GM12875 (cell line): ENCODE measurements around the gene SLC38A5.
"Not testable (repeated sequence)": the region's sequence is repeated elsewhere in the genome, so short reads cannot be mapped to it uniquely, and the experiment has no call there.

Experiments
- H3K4me3 ChIP-seq: one replicate; pipeline ENCODE4 v1.5.1; 2011; ENCODE audit warnings: low read depth, low read length, control low read depth
- TF ChIP-seq, protein P1 (sequence below): IDR thresholded peaks from 2 replicates; pipeline ENCODE4 v1.5.1; 2011; ENCODE audit warnings: low read depth, mild to moderate bottlenecking, control low read depth, inconsistent platforms, low read length, moderate library complexity, borderline replicate concordance; ENCODE audit not compliant: insufficient read depth

Gene SLC38A5

DNA sequence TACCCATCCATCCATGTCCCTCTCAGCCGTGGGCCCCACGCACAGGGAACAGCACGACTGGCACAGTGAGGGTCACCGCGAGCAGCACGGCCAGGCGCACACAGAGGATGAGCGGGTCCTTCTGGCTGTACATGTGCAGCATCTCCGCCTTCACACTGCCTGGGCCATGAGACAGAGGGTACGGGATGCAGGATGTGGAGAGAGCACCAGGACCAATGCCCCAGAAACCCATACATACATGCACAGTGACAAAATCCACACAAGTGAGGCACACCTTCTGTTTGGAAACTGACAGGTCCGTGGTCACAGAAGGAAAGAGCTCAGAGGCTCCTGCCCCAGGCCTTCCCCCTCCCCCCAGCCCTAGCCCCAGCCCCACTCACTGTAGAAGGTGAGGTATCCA lies 9.5 kb downstream of the SLC38A5 start:
- TF ChIP-seq, protein P1, sequence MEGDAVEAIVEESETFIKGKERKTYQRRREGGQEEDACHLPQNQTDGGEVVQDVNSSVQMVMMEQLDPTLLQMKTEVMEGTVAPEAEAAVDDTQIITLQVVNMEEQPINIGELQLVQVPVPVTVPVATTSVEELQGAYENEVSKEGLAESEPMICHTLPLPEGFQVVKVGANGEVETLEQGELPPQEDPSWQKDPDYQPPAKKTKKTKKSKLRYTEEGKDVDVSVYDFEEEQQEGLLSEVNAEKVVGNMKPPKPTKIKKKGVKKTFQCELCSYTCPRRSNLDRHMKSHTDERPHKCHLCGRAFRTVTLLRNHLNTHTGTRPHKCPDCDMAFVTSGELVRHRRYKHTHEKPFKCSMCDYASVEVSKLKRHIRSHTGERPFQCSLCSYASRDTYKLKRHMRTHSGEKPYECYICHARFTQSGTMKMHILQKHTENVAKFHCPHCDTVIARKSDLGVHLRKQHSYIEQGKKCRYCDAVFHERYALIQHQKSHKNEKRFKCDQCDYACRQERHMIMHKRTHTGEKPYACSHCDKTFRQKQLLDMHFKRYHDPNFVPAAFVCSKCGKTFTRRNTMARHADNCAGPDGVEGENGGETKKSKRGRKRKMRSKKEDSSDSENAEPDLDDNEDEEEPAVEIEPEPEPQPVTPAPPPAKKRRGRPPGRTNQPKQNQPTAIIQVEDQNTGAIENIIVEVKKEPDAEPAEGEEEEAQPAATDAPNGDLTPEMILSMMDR: no peak

DNA sequence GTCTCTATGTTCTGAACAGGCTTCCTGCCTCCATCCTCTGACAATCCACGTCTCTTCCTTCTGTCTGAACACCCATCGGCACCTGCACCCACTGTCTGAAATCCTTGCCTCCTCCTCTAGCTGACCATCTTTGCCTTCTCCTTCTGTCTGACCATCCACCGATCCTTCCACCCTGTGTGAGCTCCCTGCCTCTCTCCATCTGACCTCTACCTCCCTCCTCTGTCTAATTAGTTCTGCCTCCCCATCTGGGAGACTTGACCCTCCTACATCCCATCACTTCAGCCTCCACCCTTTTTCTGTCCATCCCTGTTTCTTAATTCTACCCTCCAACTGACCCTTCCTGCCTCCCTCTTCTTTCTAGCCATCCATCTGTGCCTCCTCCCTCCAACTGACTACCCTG lies 10.0 kb downstream of the SLC38A5 start:
- TF ChIP-seq, protein P1: no peak
- no peak overlapping the region for H3K4me3 ChIP-seq

More for the DNA sequence above, 9.5 kb downstream of the SLC38A5 start:
- no peak overlapping the region for H3K4me3 ChIP-seq

DNA sequence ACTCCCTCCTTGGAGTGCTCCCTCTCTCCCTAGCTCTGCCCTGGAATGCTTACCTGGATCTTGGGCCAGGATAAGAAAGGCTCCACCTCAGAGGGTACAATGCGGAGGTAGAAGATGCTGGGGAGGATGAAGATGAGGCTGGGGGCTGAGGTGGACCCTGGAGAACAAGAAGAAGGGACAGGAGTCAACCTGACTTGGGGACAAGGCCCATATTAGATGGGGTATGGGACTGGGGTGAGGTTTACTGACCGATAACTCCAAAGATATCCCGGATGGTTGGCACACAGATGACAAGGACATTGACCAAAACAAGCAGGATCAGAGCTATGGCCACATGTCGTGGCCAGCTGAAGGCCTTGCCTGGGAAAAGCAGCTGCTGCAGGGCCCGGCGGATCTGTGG lies 10.6 kb downstream of the SLC38A5 start:
- TF ChIP-seq, protein P1: no peak
- no peak overlapping the region for H3K4me3 ChIP-seq

DNA sequence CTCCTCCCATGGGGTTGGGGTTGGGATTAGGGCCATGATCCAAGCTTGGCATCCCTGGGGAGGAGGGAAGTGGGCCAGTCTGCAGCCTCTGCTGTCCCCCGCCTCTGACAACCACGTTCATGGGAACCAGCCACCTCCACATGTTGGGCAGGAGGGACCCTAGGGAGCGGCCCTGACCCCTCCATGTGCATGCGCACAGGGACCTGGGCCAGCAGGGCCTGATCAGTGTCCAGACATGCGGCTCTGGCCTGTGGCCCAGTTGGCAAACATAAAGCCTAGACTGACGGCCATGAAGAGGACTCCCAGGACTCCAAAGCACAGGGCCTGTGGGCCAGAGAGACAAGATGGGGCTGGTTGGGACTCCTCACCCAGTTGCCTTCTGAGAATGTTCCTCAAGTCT lies 11.3 kb downstream of the SLC38A5 start:
- no peak overlapping the region for H3K4me3 ChIP-seq
- TF ChIP-seq, protein P1: no peak

DNA sequence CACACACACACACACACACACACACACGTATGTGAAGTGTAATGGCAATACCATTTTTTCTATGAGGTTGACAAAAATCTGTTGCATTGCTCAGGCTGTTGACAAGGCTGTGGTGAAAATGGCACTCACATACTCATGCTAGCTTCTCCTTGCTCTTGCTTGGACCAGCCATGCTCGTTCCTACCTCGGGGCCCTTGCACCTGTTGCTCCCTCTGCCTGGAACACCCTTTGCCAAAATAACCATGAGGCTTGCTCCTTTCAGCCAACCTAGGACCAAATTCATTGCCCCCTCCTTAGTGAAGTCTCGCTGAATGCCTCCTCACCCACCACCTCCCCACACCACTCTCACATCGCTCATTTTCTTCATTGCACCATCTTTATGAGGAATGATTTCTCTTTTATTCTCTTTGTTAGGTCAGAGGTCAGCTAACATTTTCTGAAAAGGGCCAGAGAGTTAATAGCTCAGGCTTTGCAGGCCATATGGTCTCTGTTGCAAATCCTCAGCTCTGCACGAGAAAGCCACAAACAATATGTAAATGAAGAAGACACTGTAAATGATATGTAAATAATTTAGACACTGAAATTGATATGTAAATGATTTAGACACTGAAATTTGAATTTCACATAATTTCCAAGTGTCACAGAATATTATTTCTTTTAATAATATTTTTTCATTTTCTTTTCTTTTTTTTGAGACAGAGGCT lies 13.3 kb downstream of the SLC38A5 start:
- no peak overlapping the region for H3K4me3 ChIP-seq
- TF ChIP-seq, protein P1: no peak

DNA sequence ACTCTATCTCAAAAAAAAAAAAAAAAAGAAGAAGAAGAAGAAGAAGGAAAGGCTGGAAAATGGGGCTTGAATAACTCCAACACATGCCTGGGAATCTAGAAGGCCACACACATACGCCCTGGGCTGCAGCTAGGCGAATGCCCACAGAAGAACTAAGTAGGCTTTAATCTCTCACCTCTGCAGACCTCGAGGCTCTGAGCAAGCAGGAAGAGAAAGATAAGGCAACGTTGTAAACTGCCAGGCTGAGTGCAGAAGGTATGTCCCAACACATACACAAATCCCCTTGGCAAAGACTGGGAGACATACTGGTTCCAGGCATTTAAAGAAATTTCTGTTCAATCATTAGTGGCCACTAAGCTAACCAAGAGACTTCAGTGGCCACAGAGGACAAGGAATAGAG lies 18.4 kb downstream of the SLC38A5 start:
- H3K4me3 ChIP-seq: no peak overlapping the region
- TF ChIP-seq, protein P1: no peak

DNA sequence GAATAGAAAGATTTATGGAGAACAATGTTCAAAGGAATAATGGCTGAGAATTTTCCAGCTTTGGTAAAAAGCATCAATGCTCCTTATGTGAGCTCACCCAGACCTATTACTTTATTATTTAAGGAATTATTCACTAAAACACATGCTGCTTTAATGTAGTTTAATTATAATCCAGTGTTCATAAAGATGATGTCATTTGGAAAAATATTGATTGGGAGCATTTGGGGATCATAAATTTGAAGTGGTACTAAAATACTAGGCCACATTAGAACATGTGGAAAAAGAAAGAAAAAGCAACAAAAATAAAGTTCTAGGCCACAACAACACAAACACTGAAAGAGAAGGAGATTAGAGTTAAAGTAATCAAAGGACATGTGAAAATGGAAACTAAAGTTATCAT lies 20.0 kb downstream of the SLC38A5 start:
- no peak overlapping the region for H3K4me3 ChIP-seq
- TF ChIP-seq, protein P1: no peak

DNA sequence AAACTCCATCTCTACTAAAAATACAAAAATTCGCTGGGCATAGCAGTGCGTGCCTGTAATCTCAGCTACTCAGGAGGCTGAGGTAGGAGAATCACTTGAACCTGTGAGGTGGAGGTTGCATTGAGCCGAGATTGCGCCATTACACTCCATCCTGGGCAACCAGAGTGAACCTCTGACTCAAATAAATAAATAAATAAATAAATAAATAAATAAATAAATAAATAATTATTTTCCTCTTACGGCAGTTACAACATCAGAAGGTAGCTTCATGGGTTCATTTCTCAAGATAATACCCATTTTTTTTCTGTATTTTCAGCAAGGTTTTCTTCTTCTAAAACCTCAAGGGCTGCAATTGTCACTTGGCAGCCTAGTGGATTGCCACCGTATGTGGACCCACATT lies 22.9 kb downstream of the SLC38A5 start:
- H3K4me3 ChIP-seq: not testable (repeated sequence)

DNA sequence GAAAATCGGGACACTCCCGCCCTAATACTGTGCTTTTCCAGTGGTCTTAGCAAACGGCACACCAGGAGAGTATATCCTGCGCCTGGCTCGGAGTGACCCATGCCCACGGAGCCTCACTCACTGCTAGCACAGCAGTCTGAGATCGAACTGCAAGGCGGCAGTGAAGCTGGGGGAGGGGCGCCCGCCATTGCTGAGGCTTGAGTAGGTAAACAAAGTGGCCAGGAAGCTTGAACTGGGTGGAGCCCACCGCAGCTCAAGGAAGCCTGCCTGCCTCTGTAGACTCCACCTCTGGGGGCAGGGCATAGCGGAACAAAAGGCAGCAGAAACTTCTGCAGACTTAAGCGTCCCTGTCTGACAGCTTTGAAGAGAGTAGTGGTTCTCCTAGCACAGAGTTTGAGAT lies 36.3 kb downstream of the SLC38A5 start:
- not testable (repeated sequence) for H3K4me3 ChIP-seq

DNA sequence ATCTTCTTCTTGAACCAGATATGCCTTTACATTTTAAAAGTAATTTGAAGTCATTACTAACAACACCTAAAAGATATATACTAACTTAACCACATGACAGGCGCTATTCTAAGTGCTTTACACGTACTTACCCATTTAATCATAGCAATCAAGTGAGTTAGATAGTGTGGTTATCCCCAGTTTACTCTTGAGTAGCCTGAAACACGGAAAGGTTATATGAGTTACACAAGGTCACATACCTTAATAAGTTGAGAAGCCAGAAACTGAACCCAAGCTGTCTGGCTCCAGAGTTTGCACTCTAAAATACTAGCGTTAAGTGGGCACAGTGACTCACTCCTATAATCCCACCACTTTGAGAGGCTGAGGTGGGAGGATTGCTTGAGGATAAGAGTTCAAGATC lies 39.9 kb downstream of the SLC38A5 start:
- H3K4me3 ChIP-seq: not testable (repeated sequence)

DNA sequence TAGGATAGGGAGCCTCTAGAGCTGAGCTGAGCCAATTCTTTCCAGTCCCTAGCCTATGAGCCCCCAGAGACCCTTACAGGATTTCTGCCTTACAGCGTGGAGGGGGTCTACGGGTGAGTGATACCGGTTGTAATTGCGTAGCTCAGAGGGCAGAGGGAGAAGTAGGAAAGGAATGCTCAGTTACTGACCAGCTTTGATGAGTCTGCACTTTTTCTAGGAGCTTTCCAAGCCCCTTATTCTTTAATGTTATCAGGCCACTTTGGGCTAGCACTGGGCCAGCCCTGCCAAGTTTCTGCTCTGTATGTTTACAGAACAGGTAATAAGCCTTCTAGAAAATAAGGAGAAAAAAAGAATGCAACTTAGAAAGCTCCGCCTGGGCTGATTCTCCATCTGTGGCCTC lies 40.5 kb downstream of the SLC38A5 start:
- H3K4me3 ChIP-seq: not testable (repeated sequence)
